ENCODE results near the gene LGR4. TPM values are rescaled to one million over a fixed set of nuclear protein-coding genes. Genes with fewer than 3 reads are reported as not detected.
A peak's percentile ranks its signal among the peaks of the same experiment; 100 is the strongest.

Gene LGR4
- total and polyA plus RNA-seq, 2 experiments from 2014 or later = 22.6 to 99.6 TPM

GRCh38 chr11:27371489-27371888 lies 101.1 kb downstream of the LGR4 start (continued):
- TF ChIP-seq ZNF462 (CRISPR knock-in tag; IDR thresholded peaks at IDR 0.05) (no peak), POLR2AphosphoS5 (IDR thresholded peaks at IDR 0.05; ENCODE audit: low read depth) (no peak), ETS1 (IDR thresholded peaks at IDR 0.05) (no peak), NANOG (IDR thresholded peaks at IDR 0.05; ENCODE audit: borderline replicate concordance) (no peak)
- TF ChIP-seq, protein P1, sequence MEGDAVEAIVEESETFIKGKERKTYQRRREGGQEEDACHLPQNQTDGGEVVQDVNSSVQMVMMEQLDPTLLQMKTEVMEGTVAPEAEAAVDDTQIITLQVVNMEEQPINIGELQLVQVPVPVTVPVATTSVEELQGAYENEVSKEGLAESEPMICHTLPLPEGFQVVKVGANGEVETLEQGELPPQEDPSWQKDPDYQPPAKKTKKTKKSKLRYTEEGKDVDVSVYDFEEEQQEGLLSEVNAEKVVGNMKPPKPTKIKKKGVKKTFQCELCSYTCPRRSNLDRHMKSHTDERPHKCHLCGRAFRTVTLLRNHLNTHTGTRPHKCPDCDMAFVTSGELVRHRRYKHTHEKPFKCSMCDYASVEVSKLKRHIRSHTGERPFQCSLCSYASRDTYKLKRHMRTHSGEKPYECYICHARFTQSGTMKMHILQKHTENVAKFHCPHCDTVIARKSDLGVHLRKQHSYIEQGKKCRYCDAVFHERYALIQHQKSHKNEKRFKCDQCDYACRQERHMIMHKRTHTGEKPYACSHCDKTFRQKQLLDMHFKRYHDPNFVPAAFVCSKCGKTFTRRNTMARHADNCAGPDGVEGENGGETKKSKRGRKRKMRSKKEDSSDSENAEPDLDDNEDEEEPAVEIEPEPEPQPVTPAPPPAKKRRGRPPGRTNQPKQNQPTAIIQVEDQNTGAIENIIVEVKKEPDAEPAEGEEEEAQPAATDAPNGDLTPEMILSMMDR (conservative IDR thresholded peaks at IDR 0.05; ENCODE audit: low read depth in 2 of 2) = no peak

GRCh38 chr11:27370374-27370773 lies 102.2 kb downstream of the LGR4 start:
- H3K27me3 ChIP-seq (ENCODE audit: insufficient read depth) = no peaks in the 10 kb centered on the region
- H3K4me1 Mint-ChIP-seq = no peaks in the 10 kb centered on the region
- no peaks in the 10 kb centered on the region for H3K79me2 ChIP-seq (replicated peaks; ENCODE audit: insufficient read depth)
- H3K27me3 Mint-ChIP-seq (ENCODE audit: insufficient read depth, low read depth, poor library complexity) = no peaks in the 10 kb centered on the region
- H3K4me3 Mint-ChIP-seq = no peak overlapping the region
- H3F3A ChIP-seq (replicated peaks; ENCODE audit: low read depth) = no peaks in the 10 kb centered on the region
- H3K36me3 ChIP-seq (ENCODE audit: insufficient read depth) = peaks cover 41% of the 10 kb centered on the region; the same call in 1 of the 2 replicates
- no peak overlapping the region for H3K4me3 ChIP-seq
- peak overlapping the region; percentile 34; the same call in 1 of the 2 replicates for H3K27ac ChIP-seq (ENCODE audit: low read depth)
- no peaks in the 10 kb centered on the region for H3K9me3 Mint-ChIP-seq
- no peak overlapping the region for H3K27ac Mint-ChIP-seq
- peaks cover 25% of the 10 kb centered on the region; the same call in 2 of the 3 replicates for H3K36me3 Mint-ChIP-seq (ENCODE audit: low read depth)
- DNase-seq (ENCODE audit: low spot score) (peak; percentile 31), ATAC-seq (peak; percentile 44; the same call in 2 of the 3 replicates)
- no peaks in the 10 kb centered on the region for H3K9me2 ChIP-seq (ENCODE audit: insufficient read depth)
- H3K4me1 ChIP-seq (ENCODE audit: insufficient read depth) = peaks cover 8% of the 10 kb centered on the region
- peaks cover 4% of the 10 kb centered on the region for H4K20me1 ChIP-seq (replicated peaks; ENCODE audit: insufficient read depth)
- no peak overlapping the region for H2AFZ ChIP-seq
- H3K4me2 ChIP-seq = no peak overlapping the region
- TF ChIP-seq EZH2phosphoT487 (IDR thresholded peaks at IDR 0.05; ENCODE audit: unreplicated experiment) = no peak
- TF ChIP-seq JUNB (IDR thresholded peaks at IDR 0.05; ENCODE audit: unreplicated experiment) = no peak
- TF ChIP-seq ZNF331 (CRISPR knock-in tag; IDR thresholded peaks at IDR 0.05; ENCODE audit: low read depth) = no peak
- no peak for TF ChIP-seq ETS1 (IDR thresholded peaks at IDR 0.05)
- no peak for TF ChIP-seq EZH2 (IDR thresholded peaks at IDR 0.05; ENCODE audit: low read depth, unreplicated experiment)
- no peak for TF ChIP-seq POLR2AphosphoS5 (IDR thresholded peaks at IDR 0.05; ENCODE audit: low read depth)
- no peak for TF ChIP-seq NANOG (IDR thresholded peaks at IDR 0.05; ENCODE audit: borderline replicate concordance)
- TF ChIP-seq, protein P1 (conservative IDR thresholded peaks at IDR 0.05; ENCODE audit: low read depth in 2 of 2) = no peak
- TF ChIP-seq ZNF114 (CRISPR knock-in tag; IDR thresholded peaks at IDR 0.05) = no peak

Data from GM23338 (cell line).